SK-N-SH (cell line): ENCODE data around the gene SMIM29.

Experiments
- EZH2phosphoT487 ChIP-seq: fragments of 200-600 bp; sonication (generic); IDR thresholded peaks from 2 replicates; pipeline ENCODE4 v1.6.1; 2017; ENCODE audit warnings: low read depth, mixed run types, mild to moderate bottlenecking, antibody characterized with exemption, moderate library complexity, borderline replicate concordance
- NFIC ChIP-seq: IDR thresholded peaks from 2 replicates; pipeline ENCODE4 v1.4.0; 2012; ENCODE audit warnings: borderline replicate concordance
- TF ChIP-seq, protein P1 (sequence below): fragments of 200-600 bp; sonication (generic); IDR thresholded peaks from 2 replicates; pipeline ENCODE4 v1.6.1; 2017; ENCODE audit warnings: antibody characterized with exemption, mild to moderate bottlenecking, moderate library complexity
- TF ChIP-seq, protein P2 (sequence below): IDR thresholded peaks from 2 replicates; pipeline ENCODE4; 2012
- TF ChIP-seq, protein P3 (sequence below): IDR thresholded peaks from 2 replicates; pipeline ENCODE4 v1.4.0; 2012; ENCODE audit warnings: low read depth, borderline replicate concordance
- TF ChIP-seq, protein P4 (sequence below): fragments of 150-350 bp; IDR thresholded peaks from 2 replicates; pipeline ENCODE4 v1.6.1; 2017; ENCODE audit warnings: antibody characterized with exemption, low read length, low read depth, borderline replicate concordance

DNA sequence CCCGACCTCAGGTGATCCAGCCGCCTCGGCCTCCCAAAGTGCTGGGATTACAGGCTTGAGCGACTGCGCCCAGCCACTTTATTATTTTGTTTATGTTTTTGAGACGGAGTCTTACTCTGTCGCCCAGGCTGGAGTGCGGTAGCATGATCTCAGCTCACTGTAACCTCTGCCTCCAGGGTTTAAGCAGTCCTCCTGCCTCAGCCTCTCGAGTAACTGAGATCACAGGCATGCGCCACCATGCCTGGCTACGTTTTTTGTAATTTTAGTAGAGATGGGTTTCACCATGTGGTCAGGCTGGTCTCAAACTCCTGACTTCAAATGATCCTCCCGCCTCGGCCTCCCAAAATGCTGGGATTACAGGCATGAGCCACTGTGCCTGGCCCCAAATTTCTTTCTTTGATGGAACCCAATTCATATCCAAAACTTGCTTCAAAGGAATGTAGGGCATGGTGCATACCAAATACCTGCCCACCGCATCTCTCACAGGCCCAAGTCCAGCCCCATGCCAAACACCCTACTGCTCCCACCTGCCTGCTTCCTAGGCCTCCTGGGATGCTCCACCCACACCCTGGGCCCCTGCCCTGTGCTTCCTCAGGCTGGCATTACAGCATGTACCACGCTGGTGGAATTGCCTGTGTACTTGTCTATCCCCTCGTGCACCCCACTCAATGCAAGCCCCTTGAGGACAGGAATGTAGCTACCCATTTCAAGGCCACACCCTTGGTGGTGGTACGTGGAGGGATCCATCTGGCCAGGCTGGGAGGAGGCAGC, 17.1 kb downstream of the SMIM29 start:
- TF ChIP-seq EZH2phosphoT487 (no peak), NFIC (no peak)
- TF ChIP-seq, protein P1, sequence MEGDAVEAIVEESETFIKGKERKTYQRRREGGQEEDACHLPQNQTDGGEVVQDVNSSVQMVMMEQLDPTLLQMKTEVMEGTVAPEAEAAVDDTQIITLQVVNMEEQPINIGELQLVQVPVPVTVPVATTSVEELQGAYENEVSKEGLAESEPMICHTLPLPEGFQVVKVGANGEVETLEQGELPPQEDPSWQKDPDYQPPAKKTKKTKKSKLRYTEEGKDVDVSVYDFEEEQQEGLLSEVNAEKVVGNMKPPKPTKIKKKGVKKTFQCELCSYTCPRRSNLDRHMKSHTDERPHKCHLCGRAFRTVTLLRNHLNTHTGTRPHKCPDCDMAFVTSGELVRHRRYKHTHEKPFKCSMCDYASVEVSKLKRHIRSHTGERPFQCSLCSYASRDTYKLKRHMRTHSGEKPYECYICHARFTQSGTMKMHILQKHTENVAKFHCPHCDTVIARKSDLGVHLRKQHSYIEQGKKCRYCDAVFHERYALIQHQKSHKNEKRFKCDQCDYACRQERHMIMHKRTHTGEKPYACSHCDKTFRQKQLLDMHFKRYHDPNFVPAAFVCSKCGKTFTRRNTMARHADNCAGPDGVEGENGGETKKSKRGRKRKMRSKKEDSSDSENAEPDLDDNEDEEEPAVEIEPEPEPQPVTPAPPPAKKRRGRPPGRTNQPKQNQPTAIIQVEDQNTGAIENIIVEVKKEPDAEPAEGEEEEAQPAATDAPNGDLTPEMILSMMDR = no peak
- TF ChIP-seq, protein P2, sequence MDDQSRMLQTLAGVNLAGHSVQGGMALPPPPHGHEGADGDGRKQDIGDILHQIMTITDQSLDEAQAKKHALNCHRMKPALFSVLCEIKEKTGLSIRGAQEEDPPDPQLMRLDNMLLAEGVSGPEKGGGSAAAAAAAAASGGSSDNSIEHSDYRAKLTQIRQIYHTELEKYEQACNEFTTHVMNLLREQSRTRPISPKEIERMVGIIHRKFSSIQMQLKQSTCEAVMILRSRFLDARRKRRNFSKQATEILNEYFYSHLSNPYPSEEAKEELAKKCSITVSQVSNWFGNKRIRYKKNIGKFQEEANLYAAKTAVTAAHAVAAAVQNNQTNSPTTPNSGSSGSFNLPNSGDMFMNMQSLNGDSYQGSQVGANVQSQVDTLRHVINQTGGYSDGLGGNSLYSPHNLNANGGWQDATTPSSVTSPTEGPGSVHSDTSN = no peak
- TF ChIP-seq, protein P3, sequence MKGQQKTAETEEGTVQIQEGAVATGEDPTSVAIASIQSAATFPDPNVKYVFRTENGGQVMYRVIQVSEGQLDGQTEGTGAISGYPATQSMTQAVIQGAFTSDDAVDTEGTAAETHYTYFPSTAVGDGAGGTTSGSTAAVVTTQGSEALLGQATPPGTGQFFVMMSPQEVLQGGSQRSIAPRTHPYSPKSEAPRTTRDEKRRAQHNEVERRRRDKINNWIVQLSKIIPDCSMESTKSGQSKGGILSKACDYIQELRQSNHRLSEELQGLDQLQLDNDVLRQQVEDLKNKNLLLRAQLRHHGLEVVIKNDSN = no peak
- TF ChIP-seq, protein P4, sequence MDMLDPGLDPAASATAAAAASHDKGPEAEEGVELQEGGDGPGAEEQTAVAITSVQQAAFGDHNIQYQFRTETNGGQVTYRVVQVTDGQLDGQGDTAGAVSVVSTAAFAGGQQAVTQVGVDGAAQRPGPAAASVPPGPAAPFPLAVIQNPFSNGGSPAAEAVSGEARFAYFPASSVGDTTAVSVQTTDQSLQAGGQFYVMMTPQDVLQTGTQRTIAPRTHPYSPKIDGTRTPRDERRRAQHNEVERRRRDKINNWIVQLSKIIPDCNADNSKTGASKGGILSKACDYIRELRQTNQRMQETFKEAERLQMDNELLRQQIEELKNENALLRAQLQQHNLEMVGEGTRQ = no peak
